ENCODE results near the gene HTR6.

GRCh38 chr1:19672237-19672636, 7.6 kb downstream of the HTR6 start:
- TF ChIP-seq CTCF (IDR thresholded peaks at IDR 0.05; ENCODE audit: low read length) (no peak), EZH2phosphoT487 (IDR thresholded peaks at IDR 0.05; ENCODE audit: low read length) (no peak), EZH2 (optimal IDR thresholded peaks at IDR 0.05; ENCODE audit: low read depth, low read length) (no peak)

All from MM.1S (cell line).